HL-60 (cell line): Measurements from ENCODE around the gene PDCL3.

Experiments used
- DNase-seq, 2 experiments: peaks; one replicate each; pipeline ENCODE4 v3.0.0-alpha.2; 2010 to 2020; ENCODE audit warnings: low read depth in 1 of 2, low spot score in 1 of 2
- H3K27ac ChIP-seq: fragments of 250-450 bp; sonication (Bioruptor Pico); replicated peaks from 2 replicates; pipeline ENCODE4 v1.5.1; 2020; ENCODE audit warnings: mild to moderate bottlenecking, moderate library complexity
- H3K27me3 ChIP-seq: fragments of 250-450 bp; sonication (Bioruptor Pico); 2 replicates; pipeline ENCODE4 v1.5.1; 2021; ENCODE audit warnings: mild to moderate bottlenecking, moderate library complexity; ENCODE audit not compliant: insufficient read depth, poor library complexity, severe bottlenecking
- H3K4me3 ChIP-seq: replicated peaks from 2 replicates; pipeline ENCODE4 v1.5.1; 2011; ENCODE audit warnings: mild to moderate bottlenecking, control low read depth, low read length; ENCODE audit not compliant: insufficient read depth
- CTCF ChIP-seq: IDR thresholded peaks from one replicate; pipeline ENCODE4 v1.5.1; 2011; ENCODE audit warnings: low read length, control low read depth, inconsistent platforms; ENCODE audit not compliant: insufficient read depth
- GABPA ChIP-seq: IDR thresholded peaks from 2 replicates; pipeline ENCODE4 v1.6.1; 2012; ENCODE audit warnings: low read depth
- POLR2AphosphoS5 ChIP-seq: IDR thresholded peaks from 2 replicates; pipeline ENCODE4 v1.6.1; 2012; ENCODE audit warnings: low read depth
- REST ChIP-seq: IDR thresholded peaks from 2 replicates; pipeline ENCODE4 v1.6.1; 2012; ENCODE audit warnings: low read depth; ENCODE audit not compliant: insufficient replicate concordance
- SPI1 ChIP-seq: IDR thresholded peaks from 2 replicates; pipeline ENCODE4 v1.6.1; 2012; ENCODE audit warnings: low read depth, mild to moderate bottlenecking, borderline replicate concordance

The PDCL3 gene

DNA sequence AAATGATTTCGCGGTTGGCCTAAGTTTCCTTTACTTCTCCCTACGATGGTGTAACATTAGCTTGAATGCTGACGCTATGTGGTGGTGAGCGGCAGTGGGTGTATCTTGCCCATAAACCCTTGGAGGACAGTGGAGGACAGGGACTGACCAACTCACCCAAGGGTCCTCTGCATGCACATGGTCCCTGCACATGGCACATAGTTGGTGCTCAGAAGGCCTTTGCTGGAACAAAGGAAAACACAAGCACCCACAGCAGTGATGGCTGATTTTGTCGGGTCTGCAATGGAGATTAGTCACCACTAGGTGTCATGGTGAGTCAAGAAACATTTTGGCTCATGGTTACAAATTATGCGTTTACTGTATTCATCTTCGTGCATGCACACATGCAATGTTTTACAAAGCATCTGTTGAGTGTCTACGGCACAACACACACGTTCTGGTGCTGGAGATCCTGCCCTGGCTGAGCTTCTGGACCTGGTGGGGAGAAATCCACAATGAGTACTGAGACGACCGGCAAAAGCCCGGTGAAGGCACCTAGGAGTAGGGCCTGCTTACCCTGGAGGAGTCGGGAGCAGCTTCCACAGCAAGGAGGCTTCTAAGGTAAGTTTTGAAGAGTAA, 44.0 kb downstream of the PDCL3 start:
- no peak overlapping the region for H3K4me3 ChIP-seq
- TF ChIP-seq SPI1 (no peak), CTCF (peak; percentile 85)
- H3K27me3 ChIP-seq, result no peaks in the 10 kb centered on the region
- H3K27ac ChIP-seq, result no peak overlapping the region
- DNase-seq, result peak in 1 of 2 experiments; percentile 28

- TF ChIP-seq POLR2AphosphoS5 (no peak), CTCF (peak; percentile 48)
- DNase-seq, result peak in 1 of 2 experiments; percentile 49
- no peaks in the 10 kb centered on the region for H3K27me3 ChIP-seq
These were observed 47.6 kb downstream of the PDCL3 start for GRCh38 chr2:100610381-100610831.

DNA sequence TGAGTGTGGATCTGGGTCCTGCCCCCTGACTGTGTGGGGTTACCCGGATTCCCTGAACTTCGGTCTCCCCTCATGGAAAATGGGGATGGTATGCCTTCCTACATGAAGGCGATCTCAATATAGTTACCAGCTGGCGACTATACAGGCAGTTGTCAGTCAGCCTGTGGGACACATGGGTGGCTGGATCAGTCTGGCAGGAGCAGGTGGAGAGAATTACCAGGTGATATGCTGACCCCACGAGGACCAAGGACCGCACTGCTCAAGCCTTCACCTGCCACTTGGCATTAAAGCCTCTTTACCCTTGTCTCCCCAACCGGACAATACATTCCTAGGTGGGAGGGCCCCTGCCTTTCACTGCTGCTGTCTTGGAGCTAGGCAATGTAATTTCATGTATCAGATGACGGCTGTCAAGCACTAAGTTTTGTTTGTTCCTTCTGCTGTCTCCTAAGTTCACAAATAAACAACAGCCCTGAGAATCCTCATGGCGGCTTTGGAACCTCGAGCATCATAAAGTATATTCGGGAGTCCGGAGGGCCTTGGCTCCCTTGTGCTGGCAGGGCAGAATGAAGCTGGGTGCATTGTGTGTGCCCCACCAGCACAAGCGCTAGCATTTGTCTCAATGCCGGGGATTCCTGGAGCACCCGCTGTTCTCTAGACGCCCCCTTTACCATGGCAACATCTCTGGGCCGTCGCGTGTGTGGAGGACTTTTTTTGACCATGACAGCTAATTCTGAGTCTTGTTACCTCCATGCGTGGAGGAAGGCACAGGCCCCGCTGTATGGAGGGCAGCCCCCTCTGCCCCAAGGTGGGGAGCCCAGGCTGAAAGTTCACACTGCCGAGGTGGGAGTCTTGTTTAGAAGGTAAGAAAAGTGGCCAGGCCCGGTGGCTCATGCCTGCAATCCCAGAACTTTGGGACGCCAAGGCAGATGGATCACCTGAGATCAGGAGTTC, 48.6 kb downstream of the PDCL3 start:
- Histone ChIP-seq H3K27me3 (no peaks in the 10 kb centered on the region), H3K4me3 (no peak overlapping the region), H3K27ac (no peak overlapping the region)
- no peak for TF ChIP-seq GABPA
- TF ChIP-seq SPI1, result no peak
- DNase-seq, result no peak

More at GRCh38 chr2:100610381-100610831, 47.6 kb downstream of the PDCL3 start:
- no peak overlapping the region for H3K27ac ChIP-seq
- no peak overlapping the region for H3K4me3 ChIP-seq

GRCh38 chr2:100612388-100613000, 49.7 kb downstream of the PDCL3 start:
- no peak for DNase-seq
- TF ChIP-seq CTCF (no peak), POLR2AphosphoS5 (no peak), SPI1 (no peak), REST (no peak), GABPA (no peak)
- Histone ChIP-seq H3K27ac (no peak overlapping the region), H3K27me3 (no peaks in the 10 kb centered on the region), H3K4me3 (no peak overlapping the region)
